Large intestine (tissue), 3 donors: ENCODE results near the gene ACSS2. TPM values are rescaled to one million over a fixed set of nuclear protein-coding genes. Genes with fewer than 3 reads are reported as not detected.
A peak's percentile ranks its signal among the peaks of the same experiment; 100 is the strongest.
"Not testable (repeated sequence)": the region's sequence is repeated elsewhere in the genome, so short reads cannot be mapped to it uniquely, and the experiment has no call there.

Source experiments
- DNase-seq, 2 donors: peaks; one replicate each; pipeline versions ENCODE4 v3.0.0 to v3.0.0-alpha.2; 2013
- H3K27ac ChIP-seq: one replicate; pipeline ENCODE4 v1.5.1; 2013; ENCODE audit warnings: low read length
- H3K27me3 ChIP-seq: 2 replicates; pipeline ENCODE4 v1.6.1; 2013; ENCODE audit warnings: low read length; ENCODE audit not compliant: control insufficient read depth, insufficient read depth
- H3K36me3 ChIP-seq: 2 replicates; pipeline ENCODE4 v1.6.1; 2013; ENCODE audit warnings: low read length; ENCODE audit not compliant: control insufficient read depth, insufficient read depth
- H3K4me1 ChIP-seq: one replicate; pipeline ENCODE4 v1.6.1; 2013; ENCODE audit warnings: low read length; ENCODE audit not compliant: control insufficient read depth, insufficient read depth
- H3K4me3 ChIP-seq: one replicate; pipeline ENCODE4 v1.5.1; 2013; ENCODE audit warnings: low read length
- H3K9me3 ChIP-seq: one replicate; pipeline ENCODE4 v1.6.1; 2013; ENCODE audit warnings: mild to moderate bottlenecking, low read depth, low read length, moderate library complexity; ENCODE audit not compliant: control insufficient read depth
- WGBS: methylation state at CpG from one replicate; pipeline ENCODE4 v1.1.5; 2013; ENCODE audit warnings: low lambda C conversion rate; ENCODE audit not compliant: insufficient coverage; 5-methylcytosine and 5-hydroxymethylcytosine counted together
- polyA plus RNA-seq: library from polyadenylated mRNA; unstranded; fragments of 120-200 nt; gene quantifications from one replicate; pipeline ENCODE4 v1.2.1, GENCODE V29; 2013

The ACSS2 gene
- polyA plus RNA-seq, 1 donor: 30.4 TPM

DNA sequence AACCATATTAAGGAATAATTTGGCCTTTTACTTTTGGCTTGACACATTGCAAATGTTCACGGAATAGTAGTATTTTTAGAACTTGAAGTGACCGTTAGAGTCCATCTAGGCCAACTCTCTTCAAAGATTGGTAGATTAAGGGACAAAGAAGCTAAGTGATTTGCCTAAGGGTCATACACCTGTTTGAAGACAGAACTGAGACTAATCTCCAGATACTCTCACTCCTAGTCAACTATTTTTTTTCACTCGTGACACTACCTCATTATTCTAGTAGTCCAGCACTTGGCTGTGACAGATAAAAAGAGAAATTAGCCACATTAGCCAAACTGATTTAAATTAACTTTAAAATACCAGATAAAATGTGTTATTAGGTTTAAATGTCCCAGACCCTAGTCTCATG lies 10.6 kb downstream of the ACSS2 start:
- H3K9me3 ChIP-seq: no peaks in the 10 kb centered on the region
- H3K4me3 ChIP-seq: no peak overlapping the region
- WGBS: 70% methylated on average over 2 of the region's 3 CpGs
- H3K36me3 ChIP-seq: peaks cover 15% of the 10 kb centered on the region
- H3K4me1 ChIP-seq: no peaks in the 10 kb centered on the region
- no peaks in the 10 kb centered on the region for H3K27me3 ChIP-seq
- no peak overlapping the region for H3K27ac ChIP-seq
- no peak for DNase-seq

DNA sequence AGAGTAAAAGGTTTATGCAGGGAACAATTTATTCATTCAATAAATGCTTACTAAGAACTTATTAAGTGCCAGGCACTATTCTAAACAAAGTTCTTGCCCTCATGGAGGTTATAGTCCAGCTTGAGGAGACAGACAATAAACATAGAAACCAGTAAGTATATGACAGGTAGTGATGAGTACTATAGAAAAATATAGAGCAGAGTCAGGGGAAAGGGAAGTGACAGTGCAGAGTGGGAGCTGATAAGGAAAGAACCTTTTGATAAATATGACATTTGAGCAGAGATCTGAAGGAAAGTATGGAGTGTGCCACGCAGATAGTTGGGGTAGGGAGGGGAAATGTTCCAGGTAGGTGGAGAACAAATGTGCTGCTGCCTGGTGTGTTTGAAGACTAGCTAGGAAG lies 12.1 kb downstream of the ACSS2 start:
- Histone ChIP-seq H3K27ac (no peak overlapping the region), H3K4me3 (no peak overlapping the region), H3K9me3 (no peaks in the 10 kb centered on the region), H3K27me3 (no peaks in the 10 kb centered on the region), H3K4me1 (no peaks in the 10 kb centered on the region), H3K36me3 (peaks cover 10% of the 10 kb centered on the region)
- DNase-seq: no peak
- 60% methylated on average over 1 of the region's 1 CpG for WGBS

DNA sequence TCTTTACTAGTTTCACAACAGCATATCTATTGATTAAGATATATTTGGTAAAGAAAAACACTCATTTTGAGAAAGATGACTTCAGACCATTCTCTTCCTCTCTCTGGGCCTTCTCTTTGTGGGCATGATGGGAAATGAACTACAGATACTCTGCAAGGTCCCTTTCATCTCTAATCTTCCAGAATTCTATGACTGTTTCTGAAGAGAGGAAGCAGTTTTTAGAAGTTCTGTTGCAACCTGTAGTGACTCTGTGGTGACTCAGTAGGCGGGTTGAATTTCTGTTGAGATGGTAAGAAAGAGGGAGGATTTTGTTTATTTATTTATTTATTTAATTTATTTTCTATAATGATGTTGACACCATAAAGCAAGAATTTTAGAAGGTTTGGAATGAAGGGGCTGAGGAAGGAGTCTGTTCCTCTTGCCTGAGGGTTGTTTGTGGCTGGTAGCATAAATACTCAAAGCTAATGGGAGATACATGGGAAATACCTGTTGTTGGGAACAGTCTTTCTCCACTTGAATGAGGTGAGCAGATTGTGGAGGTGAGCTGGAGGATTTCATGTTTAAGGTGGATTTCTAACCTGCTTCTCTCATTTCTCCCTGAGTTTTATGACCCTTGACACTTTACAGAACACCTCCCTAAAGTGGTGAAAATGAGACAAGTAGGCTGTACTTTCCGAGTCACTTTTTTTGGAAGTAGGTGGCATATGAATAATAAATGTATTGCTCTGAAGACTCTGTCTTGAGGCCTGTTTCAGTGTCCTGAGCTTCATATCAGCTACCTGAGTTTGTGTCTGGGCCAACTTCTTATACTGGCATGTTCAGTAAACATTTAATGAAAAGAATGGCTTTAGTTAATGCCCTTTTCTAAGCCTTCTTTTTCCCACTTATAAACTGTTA lies 15.0 kb downstream of the ACSS2 start:
- peaks cover 10% of the 10 kb centered on the region for H3K4me1 ChIP-seq
- DNase-seq: no peak
- 83% methylated on average over 1 of the region's 2 CpGs for WGBS
- no peaks in the 10 kb centered on the region for H3K27me3 ChIP-seq
- H3K36me3 ChIP-seq: peaks cover 2% of the 10 kb centered on the region
- H3K27ac ChIP-seq: no peak overlapping the region
- no peak overlapping the region for H3K4me3 ChIP-seq
- no peaks in the 10 kb centered on the region for H3K9me3 ChIP-seq

DNA sequence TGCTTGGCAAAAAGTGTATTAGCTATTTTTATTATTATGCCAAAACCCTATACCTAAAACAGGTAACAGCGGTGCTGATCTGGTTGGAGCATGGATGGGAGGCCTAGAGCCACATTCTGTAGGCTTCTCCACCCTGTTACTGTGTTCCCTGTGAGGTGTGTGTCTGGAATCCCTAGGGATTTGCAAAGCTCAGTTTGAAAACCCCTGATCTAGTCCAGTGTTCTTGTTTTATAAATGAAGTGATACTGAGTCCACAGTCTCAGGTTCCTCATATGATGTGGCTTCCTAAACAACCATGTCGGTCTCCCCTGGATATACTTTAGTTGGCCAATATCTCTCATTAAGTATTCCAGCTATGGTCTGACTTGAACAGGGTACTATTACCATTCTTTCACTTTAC lies 16.3 kb downstream of the ACSS2 start:
- no peak overlapping the region for H3K4me3 ChIP-seq
- H3K9me3 ChIP-seq: no peaks in the 10 kb centered on the region
- H3K4me1 ChIP-seq: peaks cover 10% of the 10 kb centered on the region
- no peaks in the 10 kb centered on the region for H3K27me3 ChIP-seq
- H3K36me3 ChIP-seq: no peaks in the 10 kb centered on the region
- no peak for DNase-seq
- WGBS: 100% methylated on average over 1 of the region's 2 CpGs
- H3K27ac ChIP-seq: no peak overlapping the region

DNA sequence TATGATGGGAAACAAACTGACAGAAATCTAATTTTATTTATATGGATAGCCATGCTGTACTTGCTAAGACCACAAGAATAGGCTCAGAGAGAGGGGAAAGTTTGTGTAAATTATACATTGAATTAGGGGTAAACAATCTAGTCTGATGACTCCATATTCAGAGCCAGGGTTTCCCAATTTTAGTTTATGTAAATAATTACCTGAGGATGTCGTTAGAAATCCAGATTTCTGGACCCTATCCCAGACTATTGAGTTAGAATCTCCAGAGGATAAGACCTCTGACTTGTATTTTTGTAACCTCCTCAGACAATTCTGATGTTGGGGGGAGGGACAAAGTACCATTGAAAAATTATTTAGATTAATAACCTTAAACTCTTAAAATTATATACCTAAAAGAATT lies 18.3 kb downstream of the ACSS2 start:
- no peaks in the 10 kb centered on the region for H3K9me3 ChIP-seq
- no CpG with 5 or more reads among the region's 1 CpG for WGBS
- DNase-seq: no peak
- peaks cover 10% of the 10 kb centered on the region for H3K4me1 ChIP-seq
- H3K27me3 ChIP-seq: no peaks in the 10 kb centered on the region
- no peaks in the 10 kb centered on the region for H3K36me3 ChIP-seq
- no peak overlapping the region for H3K27ac ChIP-seq
- H3K4me3 ChIP-seq: no peak overlapping the region

DNA sequence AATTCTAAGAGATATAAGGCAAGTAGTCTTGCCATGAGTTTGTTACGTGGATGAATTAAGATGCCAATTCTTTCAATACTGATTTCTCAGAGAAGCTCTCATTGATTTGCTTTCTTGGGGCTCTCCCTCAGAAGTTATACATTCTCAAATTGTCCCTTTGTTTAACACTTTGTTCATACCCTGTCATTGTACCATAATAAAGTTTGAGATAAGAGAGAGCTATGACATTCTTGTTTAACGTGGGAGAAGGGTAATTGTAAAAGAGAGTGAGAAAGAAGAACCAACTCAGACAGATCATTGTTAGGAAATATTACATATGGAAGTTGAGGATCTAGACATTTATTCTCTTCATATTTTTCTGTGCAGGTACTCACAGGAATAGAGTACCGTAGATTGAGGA lies 19.1 kb downstream of the ACSS2 start:
- no peak overlapping the region for H3K27ac ChIP-seq
- H3K9me3 ChIP-seq: no peaks in the 10 kb centered on the region
- DNase-seq: peak in 1 of 2 donors; percentile 23
- H3K4me3 ChIP-seq: no peak overlapping the region
- H3K4me1 ChIP-seq: peaks cover 10% of the 10 kb centered on the region
- H3K36me3 ChIP-seq: no peaks in the 10 kb centered on the region
- WGBS: no CpG with 5 or more reads among the region's 3 CpGs
- no peaks in the 10 kb centered on the region for H3K27me3 ChIP-seq

DNA sequence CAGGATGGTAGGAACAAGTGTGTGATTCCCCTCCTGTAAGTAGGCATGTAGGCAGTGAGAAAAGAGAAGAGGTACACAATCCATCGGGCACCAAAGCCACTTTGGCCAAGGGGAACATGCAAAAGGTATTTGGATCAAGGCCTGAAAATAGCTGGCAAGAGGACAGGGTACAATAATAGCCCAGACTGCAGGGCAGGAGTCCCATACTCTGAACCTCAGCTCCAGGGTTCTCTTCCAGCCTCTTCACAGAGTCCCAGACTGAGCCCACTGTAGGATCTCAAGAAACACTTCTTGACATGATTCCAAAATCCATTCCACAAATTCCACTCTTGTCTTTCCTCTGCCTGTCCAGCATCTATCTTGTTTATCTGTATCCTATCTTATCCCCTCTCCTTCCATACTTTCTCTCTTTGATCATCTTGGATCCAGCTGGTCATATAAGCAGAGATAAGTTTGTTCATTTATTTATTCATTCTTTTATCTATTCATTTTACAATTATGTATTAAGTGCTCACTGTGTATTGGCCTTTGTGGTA lies 19.7 kb downstream of the ACSS2 start:
- no peaks in the 10 kb centered on the region for H3K9me3 ChIP-seq
- no peak overlapping the region for H3K27ac ChIP-seq
- H3K36me3 ChIP-seq: no peaks in the 10 kb centered on the region
- H3K4me1 ChIP-seq: peaks cover 10% of the 10 kb centered on the region
- no peaks in the 10 kb centered on the region for H3K27me3 ChIP-seq
- no peak overlapping the region for H3K4me3 ChIP-seq
- WGBS: no CpG with 5 or more reads among the region's 1 CpG
- no peak for DNase-seq

DNA sequence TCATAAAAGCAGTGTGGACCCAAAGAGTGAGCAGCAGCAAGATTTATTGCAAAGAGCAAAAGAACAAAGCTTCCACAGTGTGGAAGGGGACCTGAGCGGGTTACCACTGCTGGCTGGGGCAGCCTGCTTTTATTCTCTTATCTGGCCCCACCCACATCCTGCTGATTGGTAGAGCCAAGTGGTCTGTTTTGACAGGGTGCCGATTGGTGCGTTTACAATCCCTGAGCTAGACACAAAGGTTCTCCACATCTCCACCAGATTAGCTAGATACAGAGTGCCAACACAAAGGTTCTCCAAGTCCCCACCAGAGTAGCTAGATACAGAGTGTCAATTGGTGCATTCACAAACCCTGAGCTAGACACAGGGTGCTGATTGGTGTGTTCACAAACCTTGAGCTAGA lies 21.7 kb downstream of the ACSS2 start:
- not testable (repeated sequence) for H3K4me3 ChIP-seq, H3K27ac ChIP-seq, H3K36me3 ChIP-seq, DNase-seq, H3K27me3 ChIP-seq, H3K9me3 ChIP-seq
- no CpG with 5 or more reads among the region's 3 CpGs for WGBS
- peaks cover 10% of the 10 kb centered on the region for H3K4me1 ChIP-seq

DNA sequence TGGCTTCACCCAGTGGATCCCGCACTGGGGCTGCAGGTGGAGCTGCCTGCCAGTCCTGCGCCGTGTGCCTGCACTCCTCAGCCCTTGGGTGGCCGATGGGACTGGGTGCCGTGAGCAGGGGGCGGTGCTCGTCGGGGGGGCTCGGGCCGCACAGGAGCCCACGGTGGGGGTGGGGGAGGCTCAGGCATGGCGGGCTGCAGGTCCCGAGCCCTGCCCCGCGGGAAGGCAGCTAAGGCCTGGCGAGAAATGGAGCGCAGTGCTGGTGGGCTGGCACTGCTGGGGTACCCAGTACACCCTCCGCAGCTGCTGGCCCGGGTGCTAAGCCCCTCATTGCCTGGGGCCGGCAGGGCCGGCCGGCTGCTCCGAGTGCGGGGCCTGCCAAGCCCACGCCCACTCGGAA lies 22.3 kb downstream of the ACSS2 start:
- not testable (repeated sequence) for H3K36me3 ChIP-seq, H3K9me3 ChIP-seq, H3K27ac ChIP-seq, H3K4me3 ChIP-seq, DNase-seq, H3K27me3 ChIP-seq
- WGBS: no CpG with 5 or more reads among the region's 26 CpGs
- peaks cover 14% of the 10 kb centered on the region for H3K4me1 ChIP-seq

DNA sequence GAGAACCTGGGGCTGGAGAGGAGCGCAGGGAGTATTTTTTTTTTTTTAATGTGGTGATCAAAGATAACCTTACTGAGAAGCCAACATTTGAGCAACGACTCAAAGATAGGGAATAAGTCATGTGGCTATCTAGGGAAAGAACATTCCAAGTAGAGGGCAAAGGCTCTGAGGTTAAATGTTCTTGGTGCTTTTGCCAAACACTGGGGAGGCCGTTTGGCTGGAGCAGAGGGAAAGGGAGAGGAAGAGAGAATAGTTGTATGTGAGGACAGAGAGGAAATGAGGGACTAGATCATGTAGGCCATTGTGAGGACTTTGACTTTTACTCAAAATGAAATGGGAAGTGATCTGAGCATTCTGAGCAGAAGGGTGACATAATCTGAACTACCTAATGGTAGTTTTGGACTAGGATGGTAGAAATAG lies 27.8 kb downstream of the ACSS2 start:
- Histone ChIP-seq H3K9me3 (no peaks in the 10 kb centered on the region), H3K36me3 (no peaks in the 10 kb centered on the region), H3K4me3 (no peak overlapping the region), H3K4me1 (peaks cover 20% of the 10 kb centered on the region), H3K27ac (no peak overlapping the region), H3K27me3 (no peaks in the 10 kb centered on the region)
- 0% methylated on average over 1 of the region's 3 CpGs for WGBS
- DNase-seq: peak in 1 of 2 donors; percentile 36
